Activated CD4-positive, CD25-positive, alpha-beta regulatory T cell (primary cell): Measurements from ENCODE around the gene KDM4C.
"Not testable (repeated sequence)": the region's sequence is repeated elsewhere in the genome, so short reads cannot be mapped to it uniquely, and the experiment has no call there.

Experiments used
- DNase-seq, 4 experiments: peaks; one replicate each; lab custom pipeline; 2025; lab: John Stamatoyannopoulos, UW

Gene KDM4C

GRCh38 chr9:6764523-6764922, 6.8 kb downstream of the KDM4C start:
- DNase-seq = no peak

DNA sequence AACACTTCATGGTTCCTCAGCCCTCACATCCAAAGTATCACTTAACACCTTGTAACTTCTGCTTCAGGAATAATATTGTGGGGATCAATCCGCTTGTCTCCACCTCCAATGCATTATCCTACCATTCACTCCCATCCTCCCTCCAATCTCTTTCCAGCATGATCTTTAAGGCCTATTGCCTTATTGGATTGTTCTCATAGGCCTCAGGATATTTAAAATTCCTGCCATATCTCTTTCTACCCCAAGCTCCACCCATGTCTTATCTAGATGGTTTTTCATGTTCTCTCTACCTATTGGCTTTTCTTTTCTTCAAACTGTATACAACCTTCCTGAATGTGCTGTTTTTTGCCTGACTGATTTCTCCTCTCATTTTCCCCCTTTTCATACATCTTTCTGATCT, 7.2 kb downstream of the KDM4C start:
- DNase-seq = no peak

GRCh38 chr9:6765396-6765795, 7.6 kb downstream of the KDM4C start:
- DNase-seq = no peak

GRCh38 chr9:6766606-6767005, 8.8 kb downstream of the KDM4C start:
- DNase-seq = no peak

- not testable (repeated sequence) for DNase-seq
Measured at GRCh38 chr9:6768587-6768986, 10.8 kb downstream of the KDM4C start.

GRCh38 chr9:6771722-6772121, 13.9 kb downstream of the KDM4C start:
- no peak for DNase-seq

- no peak for DNase-seq
Measured at GRCh38 chr9:6777213-6777902, 19.6 kb downstream of the KDM4C start.

- no peak for DNase-seq
Measured at GRCh38 chr9:6779417-6780241, 21.9 kb downstream of the KDM4C start.

GRCh38 chr9:6780690-6781089, 22.9 kb downstream of the KDM4C start:
- no peak for DNase-seq

DNA sequence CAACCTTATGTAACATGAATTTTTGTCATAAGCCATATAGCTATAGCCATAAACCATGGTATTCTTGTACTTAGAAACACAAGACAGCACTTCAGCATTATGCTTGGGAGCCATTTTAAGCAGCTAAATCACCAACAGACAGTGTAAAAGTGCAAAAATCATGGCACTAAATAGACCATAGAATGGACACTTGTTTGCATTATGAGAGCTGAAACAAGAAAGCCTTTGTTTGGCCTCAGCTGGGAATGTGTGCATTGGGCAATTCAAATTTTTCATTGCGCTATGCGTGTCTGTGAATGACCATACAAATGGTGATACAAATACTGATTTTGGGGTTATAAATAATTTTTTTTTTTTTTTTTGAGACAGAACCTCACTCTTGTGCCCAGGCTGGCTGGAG, 23.7 kb downstream of the KDM4C start:
- no peak for DNase-seq

- DNase-seq = no peak
Measured at GRCh38 chr9:6782345-6782744, 24.6 kb downstream of the KDM4C start.

- DNase-seq = no peak
Measured at GRCh38 chr9:6782981-6783380, 25.2 kb downstream of the KDM4C start.

- no peak for DNase-seq
Measured at GRCh38 chr9:6783753-6784152, 26.0 kb downstream of the KDM4C start.

DNA sequence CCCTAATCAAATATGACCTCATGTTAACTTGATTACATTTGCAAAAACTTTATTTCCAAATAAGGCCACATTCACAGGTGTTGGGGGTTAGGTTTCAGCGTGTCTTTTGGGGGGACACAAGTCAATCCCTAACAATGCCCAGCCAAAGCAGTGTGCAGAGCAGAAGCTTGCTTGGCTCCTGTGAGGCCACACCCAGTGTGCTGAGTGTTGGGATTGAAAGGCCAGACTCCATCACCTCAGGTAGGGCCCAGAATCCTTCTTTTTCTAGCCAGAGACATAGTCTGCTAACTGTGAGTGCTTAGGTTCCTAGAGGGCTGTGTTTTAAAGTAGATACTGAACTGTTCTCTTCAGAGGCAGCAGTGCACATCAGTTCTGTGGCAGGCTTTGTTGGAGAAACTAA, 27.9 kb downstream of the KDM4C start:
- DNase-seq = no peak

- no peak for DNase-seq
Measured at GRCh38 chr9:6787793-6788161, 30.0 kb downstream of the KDM4C start.

- no peak for DNase-seq
Measured at GRCh38 chr9:6788162-6789016, 30.6 kb downstream of the KDM4C start.

GRCh38 chr9:6789017-6789338, 31.2 kb downstream of the KDM4C start:
- DNase-seq = not testable (repeated sequence)

- DNase-seq = no peak
Measured at GRCh38 chr9:6790866-6791265, 33.1 kb downstream of the KDM4C start.

DNA sequence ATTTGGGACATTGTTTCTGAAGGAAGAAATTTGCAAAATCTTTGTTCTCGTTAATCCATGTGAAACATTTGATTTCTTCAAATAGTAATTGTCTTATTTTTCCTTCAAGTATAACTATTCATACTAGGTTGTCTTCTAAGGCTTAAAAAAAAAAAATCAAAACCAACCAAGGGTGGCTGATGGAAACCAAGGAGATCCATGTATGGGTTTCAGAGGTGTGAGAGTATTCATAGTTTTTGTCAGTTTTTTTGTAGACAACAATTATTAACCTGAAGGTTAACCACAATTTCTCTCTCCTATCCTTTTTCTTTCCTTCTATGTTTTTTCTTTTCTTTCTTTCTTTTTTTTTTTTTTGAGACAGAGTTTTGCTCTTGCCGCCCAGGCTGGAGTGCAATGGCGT, 35.4 kb downstream of the KDM4C start:
- no peak for DNase-seq

GRCh38 chr9:6794936-6795335, 37.2 kb downstream of the KDM4C start:
- no peak for DNase-seq

DNA sequence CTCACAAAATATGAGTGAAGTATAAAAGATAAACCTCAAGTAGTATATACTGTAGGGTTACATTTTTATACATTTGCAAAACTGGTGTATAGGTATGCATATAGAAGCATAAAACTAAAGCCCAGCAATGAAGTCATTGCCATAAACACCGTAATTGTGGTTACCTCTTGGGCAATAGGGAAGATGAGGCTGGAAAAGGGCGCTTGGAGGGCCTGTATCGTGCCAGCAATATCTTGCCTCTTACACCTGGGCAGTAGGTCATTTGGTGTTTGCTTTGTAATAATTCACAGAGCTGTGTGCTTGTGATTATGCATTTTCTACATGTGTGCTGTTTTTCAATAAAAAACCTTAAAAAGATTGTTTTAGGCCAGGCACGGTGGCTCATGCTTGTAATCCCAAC, 45.2 kb downstream of the KDM4C start:
- DNase-seq = no peak

DNA sequence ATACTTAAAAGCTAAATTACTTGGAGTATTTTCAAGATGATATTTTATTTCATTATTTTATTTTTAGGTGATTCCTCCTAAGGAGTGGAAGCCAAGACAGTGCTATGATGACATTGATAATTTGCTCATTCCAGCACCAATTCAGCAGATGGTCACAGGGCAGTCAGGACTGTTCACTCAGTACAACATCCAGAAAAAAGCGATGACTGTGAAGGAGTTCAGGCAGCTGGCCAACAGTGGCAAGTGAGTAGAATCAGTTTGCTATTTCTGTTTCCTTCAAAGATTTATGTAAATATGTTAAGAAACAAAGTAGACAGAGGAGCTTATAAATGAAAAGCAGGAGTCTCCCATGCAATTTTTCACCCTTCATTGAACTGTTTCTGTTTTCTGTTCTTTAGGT, 47.8 kb downstream of the KDM4C start:
- DNase-seq = no peak

- not testable (repeated sequence) for DNase-seq
Measured at GRCh38 chr9:6806318-6806717, 48.5 kb downstream of the KDM4C start.
